IPS DF 6.9 (cell line): ENCODE measurements around the gene KRTAP4-7.
"Not testable (repeated sequence)": the region's sequence is repeated elsewhere in the genome, so short reads cannot be mapped to it uniquely, and the experiment has no call there.

Source experiments
- DNase-seq: peaks from one replicate; pipeline ENCODE4 v3.0.0-alpha.2; 2013; ENCODE audit warnings: low read depth, low spot score
- H3K27ac ChIP-seq: one replicate; pipeline ENCODE4 v1.5.1; 2013; ENCODE audit warnings: low read length, control low read depth
- H3K27me3 ChIP-seq: 2 replicates; pipeline ENCODE4 v1.6.1; 2013; ENCODE audit warnings: mild to moderate bottlenecking, low read length; ENCODE audit not compliant: control insufficient read depth, insufficient read depth
- H3K36me3 ChIP-seq: 2 replicates; pipeline ENCODE4 v1.6.1; 2013; ENCODE audit warnings: low read length; ENCODE audit not compliant: control insufficient read depth, insufficient read depth
- H3K4me1 ChIP-seq: 2 replicates; pipeline ENCODE4 v1.6.1; 2013; ENCODE audit warnings: low read length; ENCODE audit not compliant: control insufficient read depth, insufficient read depth
- H3K4me3 ChIP-seq: 2 replicates; pipeline ENCODE4 v1.5.1; 2013; ENCODE audit warnings: mild to moderate bottlenecking, low read length
- H3K9me3 ChIP-seq: 2 replicates; pipeline ENCODE4 v1.6.1; 2013; ENCODE audit warnings: low read length, inconsistent platforms; ENCODE audit not compliant: control insufficient read depth, insufficient read depth
- WGBS: extraction: QIAGEN DNeasy Blood & Tissue Kit; methylation state at CpG from one replicate; pipeline ENCODE4 v1.1.7; 2013; ENCODE audit warnings: mixed read lengths, missing lambda C conversion rate; ENCODE audit not compliant: insufficient read length, insufficient coverage; 5-methylcytosine and 5-hydroxymethylcytosine counted together

Gene KRTAP4-7

GRCh38 chr17:41098042-41098441, 14.1 kb downstream of the KRTAP4-7 start, which contains the start of gene KRTAP4-8:
Gene KRTAP4-8, minus strand, starts transcription at chr17:41098142. Its CDS starts 58 bp downstream, at chr17:41098084.
- H3K36me3 ChIP-seq = no peaks in the 10 kb centered on the region
- H3K9me3 ChIP-seq = no peaks in the 10 kb centered on the region
- peaks cover 5% of the 10 kb centered on the region; the same call in 1 of the 2 replicates for H3K4me1 ChIP-seq
- no peak within 1 kb of the TSS for H3K4me3 ChIP-seq
- H3K27me3 ChIP-seq = no peaks in the 10 kb centered on the region
- DNase-seq = no peak
- no CpG with 5 or more reads among the region's 4 CpGs for WGBS
- no peak within 1 kb of the TSS for H3K27ac ChIP-seq

GRCh38 chr17:41098481-41098880, 14.5 kb downstream of the KRTAP4-7 start:
- Histone ChIP-seq H3K36me3 (no peaks in the 10 kb centered on the region), H3K27ac (no peak overlapping the region), H3K4me1 (peaks cover 5% of the 10 kb centered on the region; the same call in 1 of the 2 replicates), H3K4me3 (no peak overlapping the region), H3K9me3 (no peaks in the 10 kb centered on the region), H3K27me3 (no peaks in the 10 kb centered on the region)
- no CpG with 5 or more reads among the region's 6 CpGs for WGBS
- no peak for DNase-seq

GRCh38 chr17:41099682-41100480, 15.9 kb downstream of the KRTAP4-7 start:
- H3K27ac ChIP-seq = not testable (repeated sequence)
- no CpG with 5 or more reads among the region's 7 CpGs for whole genome bisulfite sequencing

GRCh38 chr17:41101586-41102259, 17.8 kb downstream of the KRTAP4-7 start, which contains the start of gene KRTAP4-16:
Gene KRTAP4-16, minus strand, starts transcription at chr17:41102209. Its CDS starts 0 bp downstream, at chr17:41102209.
- H3K27me3 ChIP-seq = no peaks in the 10 kb centered on the region
- DNase-seq = no peak
- peaks cover 5% of the 10 kb centered on the region for H3K4me1 ChIP-seq
- H3K27ac ChIP-seq = no peak within 1 kb of the TSS
- H3K4me3 ChIP-seq = no peak within 1 kb of the TSS
- H3K9me3 ChIP-seq = no peaks in the 10 kb centered on the region
- H3K36me3 ChIP-seq = no peaks in the 10 kb centered on the region
- WGBS = no CpG with 5 or more reads among the region's 10 CpGs

More at GRCh38 chr17:41099682-41100480, 15.9 kb downstream of the KRTAP4-7 start:
- H3K4me3 ChIP-seq, H3K27me3 ChIP-seq, H3K9me3 ChIP-seq, H3K36me3 ChIP-seq, DNase-seq, H3K4me1 ChIP-seq: not testable (repeated sequence)

GRCh38 chr17:41103896-41104295, 19.9 kb downstream of the KRTAP4-7 start:
- Histone ChIP-seq H3K27me3 (no peaks in the 10 kb centered on the region), H3K27ac (no peak overlapping the region), H3K4me3 (no peak overlapping the region), H3K36me3 (no peaks in the 10 kb centered on the region), H3K4me1 (peaks cover 3% of the 10 kb centered on the region), H3K9me3 (no peaks in the 10 kb centered on the region)
- WGBS = no CpG with 5 or more reads among the region's 1 CpG
- no peak for DNase-seq

- not testable (repeated sequence) for DNase-seq, H3K9me3 ChIP-seq, H3K27me3 ChIP-seq, H3K27ac ChIP-seq, H3K4me3 ChIP-seq, H3K36me3 ChIP-seq, H3K4me1 ChIP-seq
- no CpG with 5 or more reads among the region's 2 CpGs for WGBS
Measured at GRCh38 chr17:41104386-41105038, 20.6 kb downstream of the KRTAP4-7 start.

GRCh38 chr17:41105347-41105746, 21.4 kb downstream of the KRTAP4-7 start, which contains the start of gene KRTAP4-9:
Gene KRTAP4-9, plus strand, starts transcription at chr17:41105389. Its CDS starts 0 bp downstream, at chr17:41105389.
- WGBS = no CpG with 5 or more reads among the region's 10 CpGs
- H3K4me3 ChIP-seq, H3K27ac ChIP-seq, H3K4me1 ChIP-seq, H3K9me3 ChIP-seq, H3K27me3 ChIP-seq, H3K36me3 ChIP-seq, DNase-seq: not testable (repeated sequence)

- no peaks in the 10 kb centered on the region for H3K9me3 ChIP-seq
- H3K27me3 ChIP-seq = no peaks in the 10 kb centered on the region
- H3K27ac ChIP-seq = no peak overlapping the region
- H3K4me1 ChIP-seq = no peaks in the 10 kb centered on the region; the same call in none of the 2 replicates
- H3K4me3 ChIP-seq = no peak overlapping the region
- DNase-seq = no peak
- no CpG with 5 or more reads among the region's 1 CpG for WGBS
- no peaks in the 10 kb centered on the region for H3K36me3 ChIP-seq
Measured at GRCh38 chr17:41107941-41108450, 24.0 kb downstream of the KRTAP4-7 start.

GRCh38 chr17:41108728-41109386, 24.9 kb downstream of the KRTAP4-7 start:
- not testable (repeated sequence) for H3K27ac ChIP-seq, H3K9me3 ChIP-seq, H3K27me3 ChIP-seq, H3K4me3 ChIP-seq, H3K4me1 ChIP-seq, H3K36me3 ChIP-seq, DNase-seq
- no CpG with 5 or more reads among the region's 1 CpG for WGBS
